HEK293T (cell line): ENCODE measurements around the gene AMN.

Source experiments
- ARNT ChIP-seq: fragments of 450-650 bp; IDR thresholded peaks from 2 replicates; pipeline ENCODE4 v1.6.1; 2017; ENCODE audit warnings: mild to moderate bottlenecking
- BHLHE40 ChIP-seq: fragments of 450-650 bp; IDR thresholded peaks from 2 replicates; pipeline ENCODE4 v1.6.1; 2016; ENCODE audit warnings: mild to moderate bottlenecking, moderate library complexity, borderline replicate concordance
- FOXA1 ChIP-seq: fragments of 450-650 bp; IDR thresholded peaks from 2 replicates; pipeline ENCODE4 v1.6.1; 2016; ENCODE audit warnings: mild to moderate bottlenecking
- FOXK2 ChIP-seq: fragments of 450-650 bp; IDR thresholded peaks from 2 replicates; pipeline ENCODE4 v1.6.1; 2016; ENCODE audit warnings: mild to moderate bottlenecking
- FOXM1 ChIP-seq: fragments of 450-650 bp; IDR thresholded peaks from 2 replicates; pipeline ENCODE4 v1.6.1; 2017; ENCODE audit warnings: mild to moderate bottlenecking, borderline replicate concordance
- HDGF ChIP-seq: fragments of 450-650 bp; IDR thresholded peaks from 2 replicates; pipeline ENCODE4 v1.6.1; 2017; ENCODE audit warnings: antibody characterized with exemption, borderline replicate concordance
- NFRKB ChIP-seq: fragments of 450-650 bp; IDR thresholded peaks from 2 replicates; pipeline ENCODE4 v1.6.1; 2016; ENCODE audit warnings: mild to moderate bottlenecking, moderate library complexity
- PKNOX1 ChIP-seq: fragments of 450-650 bp; IDR thresholded peaks from 2 replicates; pipeline ENCODE4 v1.6.1; 2016
- SP1 ChIP-seq: fragments of 450-650 bp; IDR thresholded peaks from 2 replicates; pipeline ENCODE4 v1.6.1; 2017
- SUZ12 ChIP-seq: fragments of 450-650 bp; IDR thresholded peaks from 2 replicates; pipeline ENCODE4 v1.6.1; 2016; ENCODE audit warnings: mild to moderate bottlenecking
- ZNF384 ChIP-seq: fragments of 450-650 bp; IDR thresholded peaks from 2 replicates; pipeline ENCODE4 v1.6.1; 2016

GRCh38 chr14:102915292-102916110 is 7.0 kb upstream of the AMN start:
- TF ChIP-seq ZNF384, result no peak
- TF ChIP-seq FOXM1, result no peak
- TF ChIP-seq SP1, result no peak
- TF ChIP-seq HDGF, result no peak
- TF ChIP-seq NFRKB, result no peak
- TF ChIP-seq BHLHE40, result no peak
- no peak for TF ChIP-seq ARNT
- no peak for TF ChIP-seq FOXK2
- no peak for TF ChIP-seq FOXA1
- no peak for TF ChIP-seq SUZ12
- TF ChIP-seq PKNOX1, result no peak
